HG02840 (cell line): Measurements from ENCODE around the gene DNAH1.

ENCODE experiments used
- ATAC-seq: cut with Tn5 transposase; IDR thresholded peaks from one replicate; pipeline ENCODE4 v1.9.1; 2021; ENCODE audit warnings: mild to moderate bottlenecking, moderate library complexity, moderate number of reproducible peaks; ENCODE audit not compliant: unreplicated experiment, low FRiP score

DNAH1 gene

DNA sequence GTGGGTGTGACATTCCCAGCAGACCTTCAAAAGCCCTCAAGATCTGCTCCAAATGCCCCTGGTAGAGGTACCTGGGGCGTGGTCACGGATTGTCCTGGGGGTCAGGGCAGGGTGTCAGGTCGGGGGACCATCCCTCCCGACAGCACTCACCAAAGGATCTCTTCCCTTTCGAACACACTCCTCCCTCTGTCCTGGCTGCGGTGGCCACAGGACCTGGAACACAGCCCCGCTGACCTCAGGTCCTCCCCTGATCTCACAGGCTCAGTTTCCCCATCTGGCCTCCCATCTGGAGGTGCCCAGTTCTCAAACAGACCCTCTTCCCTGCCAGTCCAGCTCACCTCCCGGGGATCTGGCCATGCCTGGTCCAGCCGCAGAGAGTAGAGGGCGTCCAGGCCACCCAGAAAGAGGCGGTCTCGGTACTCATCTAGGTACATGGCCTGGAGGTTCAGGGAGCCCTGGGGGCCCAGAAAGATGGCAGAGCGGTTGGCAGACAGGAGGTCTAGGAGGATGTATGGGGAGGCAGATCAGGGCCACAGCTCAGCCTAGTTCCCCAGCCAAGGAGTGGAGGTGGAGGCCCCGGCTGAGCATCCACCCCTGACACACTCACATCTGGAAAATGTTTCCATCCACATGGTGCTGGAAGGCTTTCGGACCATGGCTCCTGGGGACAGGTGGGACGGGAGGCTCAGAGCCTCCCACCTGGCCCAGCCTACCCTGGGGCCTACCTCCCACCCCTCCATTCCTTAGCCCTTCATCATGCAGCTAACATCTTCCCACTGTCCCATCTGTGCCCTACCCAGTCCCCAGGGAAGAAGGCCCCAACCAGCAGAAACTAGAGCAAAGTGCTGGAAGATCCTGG lies 126.5 kb downstream of the DNAH1 start:
- ATAC-seq, result no peak

GRCh38 chr3:52443268-52443610 lies 127.1 kb downstream of the DNAH1 start:
- ATAC-seq, result no peak

DNA sequence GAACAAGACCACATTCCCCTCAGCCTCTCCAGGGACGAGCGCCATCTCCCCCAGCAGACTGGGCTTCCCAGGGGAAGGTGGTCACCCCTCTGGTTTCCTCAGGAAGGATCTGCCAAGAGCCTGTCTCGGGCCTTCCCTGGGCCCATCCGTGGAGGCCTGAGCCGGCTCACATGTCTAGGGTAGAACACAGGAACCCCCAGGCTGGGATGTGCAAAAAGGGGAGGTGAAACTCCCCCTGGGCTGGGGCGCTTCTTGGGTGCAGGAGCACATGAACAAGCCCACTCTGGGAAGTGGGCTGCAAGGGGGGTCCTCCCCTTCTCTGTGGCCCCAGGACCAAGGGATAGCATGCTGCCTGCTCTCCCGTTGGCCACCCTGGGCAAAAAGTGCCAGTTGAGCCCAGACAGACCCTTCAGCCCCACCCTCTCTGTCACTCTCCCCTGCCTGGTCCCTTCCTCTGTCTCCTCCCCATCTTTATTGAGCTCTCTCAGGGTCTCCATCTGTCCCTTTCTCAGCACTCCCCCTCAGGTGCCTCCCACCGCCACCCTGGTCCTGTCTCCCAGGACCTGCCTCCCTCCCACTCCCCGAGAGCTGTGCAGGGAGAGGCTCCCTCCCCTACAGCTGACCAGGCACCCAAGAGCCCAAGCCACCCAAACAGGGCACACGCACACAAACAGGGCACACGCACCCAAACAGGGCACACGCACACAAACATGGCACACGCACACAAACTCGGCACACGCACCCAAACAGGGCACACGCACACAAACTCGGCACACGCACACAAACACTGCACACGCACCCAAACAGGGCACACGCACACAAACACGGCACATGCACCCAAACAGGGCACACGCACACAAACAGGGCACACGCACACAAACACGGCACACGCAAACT lies 127.9 kb downstream of the DNAH1 start:
- ATAC-seq, result no peak

GRCh38 chr3:52444860-52445793 lies 129.0 kb downstream of the DNAH1 start, which contains the start of gene SEMA3G:
Gene SEMA3G, minus strand, starts transcription at chr3:52445103. Its CDS starts 76 bp downstream, at chr3:52445027.
- peak; percentile 55 for ATAC-seq

DNA sequence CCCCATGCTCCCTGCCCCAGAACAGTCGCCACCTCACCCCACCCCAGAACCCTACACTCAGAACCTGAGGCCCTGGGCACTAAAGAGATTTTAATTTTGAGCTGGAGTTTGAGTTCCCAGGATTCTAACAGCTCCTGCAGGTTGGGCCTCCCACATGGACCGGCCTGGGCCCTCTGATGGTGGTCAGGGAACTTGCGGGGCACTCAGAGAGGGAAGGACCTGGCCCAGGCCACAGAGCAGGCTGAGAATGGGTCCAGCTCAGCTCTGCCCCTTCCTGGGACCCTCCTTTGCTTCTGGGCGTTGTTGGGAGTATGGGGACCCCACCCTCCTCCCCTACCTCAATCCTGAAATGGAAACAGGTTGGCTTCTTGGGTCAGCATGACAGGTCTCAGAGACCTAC lies 129.9 kb downstream of the DNAH1 start:
- no peak for ATAC-seq

DNA sequence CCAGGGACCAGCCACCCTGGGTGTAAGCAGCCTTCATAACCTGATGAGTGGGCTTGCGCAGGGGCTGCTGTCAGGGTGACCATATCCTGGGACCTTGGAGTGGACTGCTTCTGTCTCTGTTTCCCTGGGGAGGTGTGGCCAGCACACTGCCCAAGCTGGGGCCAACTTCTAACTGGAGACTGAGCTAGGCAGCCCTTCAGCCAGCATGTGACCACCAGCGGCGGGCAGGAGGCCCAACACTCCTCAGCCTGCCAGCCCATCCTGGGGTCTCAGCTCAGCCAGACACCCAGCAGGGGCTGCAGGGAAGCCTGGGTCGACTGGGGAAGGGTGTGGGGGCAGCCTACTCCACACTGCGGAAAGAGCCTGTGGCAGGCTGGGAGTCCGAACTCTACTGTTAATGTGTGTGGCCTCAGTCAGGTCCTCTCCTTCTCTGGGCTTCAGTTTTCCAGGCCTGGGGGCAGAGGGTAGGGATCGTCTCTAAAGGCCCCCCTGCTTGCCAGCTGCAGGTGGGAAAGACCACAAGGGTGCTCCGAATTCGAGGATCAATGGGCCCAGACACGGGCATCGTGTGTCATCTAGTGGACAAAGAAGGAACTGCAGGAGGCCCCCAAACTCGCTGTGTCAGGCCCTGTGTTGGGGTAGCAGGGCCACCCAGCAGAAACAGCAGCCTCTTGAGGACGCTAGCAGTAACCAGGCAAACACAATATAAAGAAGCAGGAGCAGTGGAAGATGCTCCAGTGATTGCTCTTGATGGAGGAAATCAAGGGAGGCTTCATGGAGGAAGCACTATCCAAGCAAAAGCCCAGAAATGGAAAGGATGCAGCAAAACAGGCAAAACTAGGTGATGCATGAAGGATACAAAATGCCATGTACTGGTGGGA lies 130.8 kb downstream of the DNAH1 start:
- ATAC-seq, result no peak

DNA sequence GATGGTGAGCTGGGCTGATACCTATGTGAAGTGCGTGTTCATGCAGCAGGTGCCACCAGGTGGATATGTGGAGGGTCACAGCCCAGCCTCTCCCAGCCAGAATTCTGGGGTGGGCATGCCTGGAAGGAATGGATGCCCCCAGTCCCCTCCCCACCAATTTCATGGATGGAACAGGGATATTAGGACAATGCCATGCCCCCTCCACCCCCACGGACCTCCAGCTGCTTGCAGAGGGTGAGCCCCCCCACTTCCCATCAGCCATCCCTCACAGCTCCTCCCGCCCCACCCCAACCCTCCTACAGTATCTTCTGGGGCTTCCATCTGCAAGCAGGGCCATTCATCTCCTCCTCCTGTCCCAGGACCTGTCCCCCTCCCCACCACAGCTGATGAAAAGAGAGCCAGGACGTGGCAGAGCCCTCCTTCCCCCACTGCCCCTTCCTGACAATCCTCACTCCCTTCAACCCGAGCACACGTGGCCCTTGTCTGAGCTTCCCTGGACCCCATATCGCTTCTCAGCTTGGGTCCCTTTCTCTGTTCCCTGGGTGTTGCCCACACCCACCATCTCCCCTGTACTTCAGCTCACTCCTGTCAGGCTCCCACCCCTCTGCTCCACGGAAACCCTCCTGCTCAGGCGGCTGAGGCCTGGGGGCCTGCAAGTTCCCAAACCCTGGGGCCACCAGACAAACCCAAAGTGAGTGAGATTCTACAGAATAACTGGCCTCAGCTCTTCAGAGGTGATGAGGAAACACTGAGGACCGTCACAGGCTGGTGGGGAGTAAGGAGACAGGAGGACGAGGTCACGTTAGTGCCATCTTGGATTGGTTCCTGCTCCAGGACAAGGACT lies 131.6 kb downstream of the DNAH1 start:
- no peak for ATAC-seq
